Fibroblast of villous mesenchyme (primary cell): ENCODE results near the gene BEX1. TPM values are rescaled to one million over a fixed set of nuclear protein-coding genes. Genes with fewer than 3 reads are reported as not detected.
"Not testable (repeated sequence)": the region's sequence is repeated elsewhere in the genome, so short reads cannot be mapped to it uniquely, and the experiment has no call there.

Experiments
- DNase-seq: peaks from one replicate; pipeline ENCODE4 v3.0.0-alpha.2; 2010; ENCODE audit warnings: low read depth
- H3K4me3 ChIP-seq: 2 replicates; pipeline ENCODE4 v1.5.1; 2011; ENCODE audit warnings: low read depth, mild to moderate bottlenecking, low read length
- CTCF ChIP-seq: IDR thresholded peaks from 2 replicates; pipeline ENCODE4 v1.5.1; 2012; ENCODE audit warnings: low read depth, mild to moderate bottlenecking, low read length; ENCODE audit not compliant: insufficient read depth
- total RNA-seq: library from RNA; depleted of rRNA; stranded (reverse); fragments of >200 nt; gene quantifications from 2 replicates; pipeline ENCODE4 v1.2.3, GENCODE V29; 2012

The BEX1 gene
- total RNA-seq, 1 donor, result 2.2 TPM

GRCh38 chrX:103056902-103057301 lies 7.1 kb downstream of the BEX1 start:
- no peak for DNase-seq
- no peak overlapping the region for H3K4me3 ChIP-seq
- no peak for TF ChIP-seq CTCF

- H3K4me3 ChIP-seq, result no peak overlapping the region
- DNase-seq, result no peak
- TF ChIP-seq CTCF, result no peak
Observed at GRCh38 chrX:103052625-103053024, 11.3 kb downstream of the BEX1 start.

GRCh38 chrX:103051260-103051789 lies 12.6 kb downstream of the BEX1 start:
- TF ChIP-seq CTCF, result no peak
- no peak for DNase-seq
- no peak overlapping the region for H3K4me3 ChIP-seq

- H3K4me3 ChIP-seq, DNase-seq: not testable (repeated sequence)
Observed at GRCh38 chrX:103033371-103033770, 30.6 kb downstream of the BEX1 start.

- no peak for DNase-seq
- no peak for TF ChIP-seq CTCF
Observed at GRCh38 chrX:103017542-103017941, 46.4 kb downstream of the BEX1 start.

GRCh38 chrX:103012945-103013344 lies 51.0 kb downstream of the BEX1 start:
- no peak for DNase-seq
- TF ChIP-seq CTCF, result no peak
- no peak overlapping the region for H3K4me3 ChIP-seq

More at GRCh38 chrX:103017542-103017941, 46.4 kb downstream of the BEX1 start:
- H3K4me3 ChIP-seq, result no peak overlapping the region

Other genes starting within 250 kb of the BEX1 start
- gene RAB40AL, start 126.9 kb downstream of the BEX1 start, total RNA-seq, result 0.43 and 1.3 TPM in 2 replicates
- not detected in 2 replicates for gene NXF3, start 29.0 kb upstream of the BEX1 start, total RNA-seq
- gene BEX4, start 150.9 kb upstream of the BEX1 start, total RNA-seq, result 6.0 and 7.1 TPM in 2 replicates
- gene TCEAL8, start 191.0 kb upstream of the BEX1 start, total RNA-seq, result 108 and 125 TPM in 2 replicates
- not detected in 2 replicates for gene TCEAL5, start 212.6 kb upstream of the BEX1 start, total RNA-seq
- under 0.01 and 2.3 TPM in 2 replicates for gene BEX2, start 246.8 kb upstream of the BEX1 start, total RNA-seq